Endothelial cell of umbilical vein (primary cell): ENCODE data around the gene CES5A. TPM values are rescaled to one million over a fixed set of nuclear protein-coding genes. Genes with fewer than 3 reads are reported as not detected.

Experiments
- BruUV-seq: library from RNA; stranded (reverse); fragments of 400-500 nt; replicated peaks from 2 replicates; lab custom pipeline; 2021; lab: Mats Ljungman, UMichigan
- CTCF ChIA-PET: fragments of 300-600, 350-600 bp; sonication (Branson Sonifier 250); formaldehyde crosslinking; loops from one replicate; lab custom pipeline; 2021; ENCODE audit warnings: antibody characterized with exemption, inconsistent platforms; lab: Charles Lee
- POLR2A ChIA-PET: fragments of 300-600, 350-600 bp; sonication (Branson Sonifier 250); formaldehyde crosslinking; loops from one replicate; lab custom pipeline; 2021; ENCODE audit warnings: antibody characterized with exemption, inconsistent platforms; lab: Charles Lee
- DNase-seq: peaks from one replicate; pipeline ENCODE4 v3.0.0-alpha.2; 2011; ENCODE audit warnings: low read depth, low spot score
- FAIRE-seq: peaks from 2 replicates; lab custom pipeline; 2011; peaks lifted over from hg19 to GRCh38; lab: Jason Lieb, UNC
- H2AFZ ChIP-seq: 2 replicates; pipeline ENCODE4 v1.6.0; 2012; ENCODE audit warnings: low read depth, low read length, control low read depth, inconsistent platforms
- H3K27ac ChIP-seq: 2 replicates; pipeline ENCODE4 v1.5.1; 2011; ENCODE audit warnings: low read depth, mild to moderate bottlenecking, control low read depth, low read length, moderate library complexity; ENCODE audit not compliant: insufficient read depth
- H3K27me3 ChIP-seq, 2 experiments: 2 replicates each; pipeline versions ENCODE4 v1.6.0 to v1.6.1; 2011; ENCODE audit warnings: low read length in 2 of 2, mixed read lengths in 1 of 2; ENCODE audit not compliant: control insufficient read depth in 2 of 2, insufficient read depth in 2 of 2
- H3K36me3 ChIP-seq, 2 experiments: 2 replicates in 1 of 2; 3 replicates in 1 of 2; pipeline ENCODE4 v1.5.1; 2011; ENCODE audit warnings: low read length in 2 of 2, mild to moderate bottlenecking in 1 of 2, moderate library complexity in 1 of 2; ENCODE audit not compliant: control insufficient read depth in 2 of 2, insufficient read depth in 2 of 2; ENCODE audit errors: extremely low read depth in 1 of 2
- H3K4me1 ChIP-seq: 3 replicates; pipeline ENCODE4 v1.5.1; 2011; ENCODE audit warnings: mild to moderate bottlenecking, low read length; ENCODE audit not compliant: control insufficient read depth, insufficient read depth; ENCODE audit errors: extremely low read depth
- H3K4me2 ChIP-seq: 2 replicates; pipeline ENCODE4 v1.6.1; 2011; ENCODE audit warnings: low read length, control low read depth, mixed read lengths; ENCODE audit not compliant: insufficient read depth
- H3K4me3 ChIP-seq, 3 experiments: fragments of 200-600 bp in 1 of 3; sonication (generic), shearing (Covaris generic) in 1 of 3; replicated peaks in 1 of 3; 2 replicates each; pipeline ENCODE4 v1.5.1; 2011 to 2016; ENCODE audit warnings: control low read depth in 3 of 3, low read length in 3 of 3, mild to moderate bottlenecking in 2 of 3, inconsistent platforms in 1 of 3, low read depth in 1 of 3, moderate library complexity in 1 of 3; ENCODE audit not compliant: insufficient read depth in 1 of 3
- H3K79me2 ChIP-seq: 2 replicates; pipeline ENCODE4 v1.6.0; 2012; ENCODE audit warnings: low read length, inconsistent platforms; ENCODE audit not compliant: control insufficient read depth, insufficient read depth
- H3K9ac ChIP-seq: replicated peaks from 2 replicates; pipeline ENCODE3; 2011; ENCODE audit warnings: low read length, control low read depth; ENCODE audit not compliant: insufficient read depth; ENCODE audit errors: extremely low read depth
- H3K9me1 ChIP-seq: replicated peaks from 3 replicates; pipeline ENCODE4 v1.6.0; 2011; ENCODE audit warnings: mild to moderate bottlenecking, low read length; ENCODE audit not compliant: control insufficient read depth, insufficient read depth; ENCODE audit errors: extremely low read depth
- H3K9me3 ChIP-seq: replicated peaks from 2 replicates; pipeline ENCODE4 v1.5.1; 2012; ENCODE audit warnings: low read length, inconsistent platforms; ENCODE audit not compliant: control insufficient read depth, insufficient read depth
- H4K20me1 ChIP-seq: replicated peaks from 2 replicates; pipeline ENCODE3; 2011; ENCODE audit warnings: mild to moderate bottlenecking, low read length; ENCODE audit not compliant: control insufficient read depth, insufficient read depth; ENCODE audit errors: extremely low read depth
- CTCF ChIP-seq, 2 donors: IDR thresholded peaks; 1 replicate in 1 of 2; 2 replicates in 1 of 2; pipeline ENCODE4 v1.5.1; 2011; ENCODE audit warnings: low read length in 2 of 2, mild to moderate bottlenecking in 2 of 2, moderate library complexity in 2 of 2, control low read depth in 1 of 2, inconsistent platforms in 1 of 2, low read depth in 1 of 2; ENCODE audit not compliant: insufficient read depth in 1 of 2; ENCODE audit errors: extremely low read depth in 1 of 2
- EZH2 ChIP-seq: IDR thresholded peaks from 2 replicates; pipeline ENCODE4 v1.6.1; 2012; ENCODE audit warnings: borderline replicate concordance, low read depth, mild to moderate bottlenecking, moderate library complexity, low read length, inconsistent platforms; ENCODE audit not compliant: severe bottlenecking
- FOS ChIP-seq: IDR thresholded peaks from 2 replicates; pipeline ENCODE4 v1.6.1; 2011; ENCODE audit warnings: mild to moderate bottlenecking, low read length, moderate library complexity, borderline replicate concordance; ENCODE audit not compliant: insufficient read depth
- JUN ChIP-seq: IDR thresholded peaks from 2 replicates; pipeline ENCODE4 v1.6.1; 2011; ENCODE audit warnings: borderline replicate concordance, low read depth; ENCODE audit not compliant: insufficient read length, insufficient read depth
- MAX ChIP-seq: IDR thresholded peaks from 2 replicates; pipeline ENCODE4 v1.6.1; 2011; ENCODE audit not compliant: insufficient read depth, insufficient read length
- MYC ChIP-seq: IDR thresholded peaks from one replicate; pipeline ENCODE4 v1.6.1; 2011; ENCODE audit warnings: mild to moderate bottlenecking, low read depth, low read length
- POLR2A ChIP-seq: IDR thresholded peaks from 2 replicates; pipeline ENCODE4 v1.6.1; 2012; ENCODE audit warnings: low read depth, mild to moderate bottlenecking, control low read depth, low read length
- dilution Hi-C: fragments of 300-500 bp; cut with MboI; formaldehyde crosslinking; loops from one replicate; pipeline ENCODE4 v1.15.0; 2019; ENCODE audit warnings: low sequenced_read_pairs; ENCODE audit not compliant: extremely low pct_ligation_motif_present
- intact Hi-C: fragments of 100-400 bp; cut with micrococcal nuclease; formaldehyde crosslinking; loops from one replicate; pipeline ENCODE4 v1.10.0; 2022
- polyA plus RNA-seq, 4 experiments: library from polyadenylated mRNA; depleted of rRNA in 3 of 4; stranded (reverse) in 3 of 4; unstranded in 1 of 4; fragments of >200 nt; gene quantifications; 2 replicates each; pipeline versions ENCODE4 v1.2.1 to v1.2.3, GENCODE V29; 2011 to 2012; ENCODE audit warnings: missing spikeins in 1 of 4
- total RNA-seq: library from RNA; stranded (reverse); gene quantifications from 2 replicates; pipeline ENCODE4 v1.2.3, GENCODE V29; 2021

Gene CES5A
- total and polyA plus RNA-seq, 2 donors (not counting 3 experiments of a cell fraction or from before 2014, with no cell fraction given): not detected

DNA sequence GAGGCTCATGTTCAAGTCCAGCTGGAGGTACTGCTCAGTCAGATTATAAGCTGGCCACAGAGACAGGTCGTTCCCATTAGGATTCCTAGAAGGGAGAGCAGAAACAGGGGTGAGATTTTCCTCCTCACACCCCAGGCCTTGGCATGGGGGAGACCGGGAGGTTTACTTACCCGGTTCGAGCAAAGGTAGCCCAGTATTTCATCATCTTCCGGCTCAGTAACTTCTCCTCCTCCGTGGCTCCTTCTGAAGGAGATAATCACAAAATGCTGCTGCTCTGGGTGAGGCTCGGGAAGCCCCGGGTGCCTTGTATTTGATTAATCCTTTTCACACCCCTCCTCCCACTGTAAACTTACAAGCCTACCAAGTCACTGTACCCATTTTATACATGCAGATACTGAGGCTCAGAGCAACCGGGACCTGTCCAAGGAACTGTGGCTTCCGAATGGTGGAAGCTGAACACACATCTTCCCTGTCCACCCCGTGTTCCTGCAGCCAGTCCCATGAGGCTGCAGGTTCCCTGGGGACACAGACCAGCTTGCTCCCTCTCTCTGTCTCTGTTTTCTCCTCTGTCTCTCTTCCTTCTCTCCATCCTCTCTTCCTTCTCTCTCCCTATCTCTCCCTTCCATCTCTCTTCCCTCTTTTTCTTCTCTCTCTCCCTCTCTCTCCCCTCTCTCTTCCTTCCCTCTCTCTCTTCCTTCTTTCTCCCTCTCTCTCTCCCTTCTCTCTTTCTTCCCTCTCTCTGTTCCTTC lies 28.4 kb downstream of the CES5A start:
- FAIRE-seq (no peak), DNase-seq (no peak)
- CTCF ChIA-PET: interaction anchor here (1.3 to 3.1 kb wide), 2 partner anchors 134 to 142 kb away, joined by 3 to 8 read pairs; no protein-coding TSS in a partner anchor
- Histone ChIP-seq H3K4me1 (no peaks in the 10 kb centered on the region), H4K20me1 (no peaks in the 10 kb centered on the region), H2AFZ (no peak overlapping the region), H3K9me1 (no peaks in the 10 kb centered on the region), H3K9ac (no peak overlapping the region), H3K9me3 (no peaks in the 10 kb centered on the region), H3K27ac (no peak overlapping the region), H3K4me3 (no peak overlapping the region), H3K36me3 (no peaks in the 10 kb centered on the region), H3K79me2 (no peaks in the 10 kb centered on the region), H3K4me2 (no peak overlapping the region), H3K27me3 (no peaks in the 10 kb centered on the region)
- intact Hi-C loops (loop anchor here (10.0 kb wide), 1 partner anchor 468 kb away; no protein-coding TSS in a partner anchor), dilution Hi-C loops (loop anchor here (25.0 kb wide), 1 partner anchor 109 kb away; no protein-coding TSS in a partner anchor)
- no TSS peak for BruUV-seq
- POLR2A ChIA-PET: no interaction called here
- TF ChIP-seq CTCF (IDR thresholded peaks at IDR 0.05; ENCODE audit: extremely low read depth in 1 of 2, insufficient read depth in 1 of 2, low read depth in 1 of 2, low read length in 2 of 2): no peak
- TF ChIP-seq FOS: no peak
- TF ChIP-seq POLR2A: no peak
- no peak for TF ChIP-seq EZH2
- TF ChIP-seq MAX: no peak
- TF ChIP-seq MYC: no peak
- no peak for TF ChIP-seq JUN
